Suprapubic skin (tissue), 4 donors: ENCODE results near the gene MIS18BP1. TPM values are rescaled to one million over a fixed set of nuclear protein-coding genes. Genes with fewer than 3 reads are reported as not detected.

Experiments
- DNase-seq, 2 donors: peaks; one replicate each; pipeline ENCODE4 v3.0.0-alpha.2; 2019; ENCODE audit warnings: low spot score in 2 of 2
- H3K27ac ChIP-seq: fragments of 200-600 bp; sonication (generic); one replicate; pipeline ENCODE4 v1.5.1; 2019
- H3K27me3 ChIP-seq: fragments of 200-600 bp; sonication (generic); one replicate; pipeline ENCODE4 v1.5.1; 2019
- H3K36me3 ChIP-seq: fragments of 200-600 bp; sonication (generic); one replicate; pipeline ENCODE4 v1.5.1; 2019
- H3K4me1 ChIP-seq: fragments of 200-600 bp; sonication (generic); one replicate; pipeline ENCODE4 v1.5.1; 2019
- H3K4me3 ChIP-seq: fragments of 200-600 bp; sonication (generic); one replicate; pipeline ENCODE4 v1.5.1; 2019; ENCODE audit warnings: mild to moderate bottlenecking
- H3K9me3 ChIP-seq: fragments of 200-600 bp; sonication (generic); one replicate; pipeline ENCODE4 v1.5.1; 2019
- CTCF ChIP-seq, 2 donors: fragments of 200-600 bp in 1 of 2; fragments of 450-650 bp in 1 of 2; sonication (generic) in 1 of 2; IDR thresholded peaks; one replicate each; pipeline ENCODE4 v1.5.1; 2016 to 2019; ENCODE audit warnings: antibody characterized with exemption in 2 of 2, mild to moderate bottlenecking in 1 of 2, moderate library complexity in 1 of 2
- EP300 ChIP-seq: sonication (generic); formaldehyde crosslinking; IDR thresholded peaks from one replicate; pipeline ENCODE4 v1.6.1; 2017; ENCODE audit warnings: antibody characterized with exemption
- POLR2A ChIP-seq, 2 donors: fragments of 450-650 bp; IDR thresholded peaks; one replicate each; pipeline ENCODE4 v1.6.1; 2017; ENCODE audit warnings: antibody characterized with exemption in 2 of 2, mild to moderate bottlenecking in 2 of 2, moderate library complexity in 2 of 2
- POLR2AphosphoS5 ChIP-seq, 3 donors: sonication (generic); formaldehyde crosslinking; IDR thresholded peaks; one replicate each; pipeline ENCODE4 v1.6.1; 2017; ENCODE audit warnings: antibody characterized with exemption in 3 of 3
- WGBS: methylation state at CpG from one replicate; pipeline ENCODE4 v1.1.5; 2018; 5-methylcytosine and 5-hydroxymethylcytosine counted together
- total RNA-seq, 4 donors: library from RNA; depleted of rRNA; stranded (reverse); fragments of >200 nt; gene quantifications; one replicate each; pipeline ENCODE4 v1.1.0, GENCODE V29; 2016

Gene MIS18BP1
- total RNA-seq, 4 donors from 2014 or later, result 23.7 to 28.6 (median 27.2) TPM

GRCh38 chr14:45210159-45210558 is 42.8 kb downstream of the MIS18BP1 start:
- no peak overlapping the region for H3K27ac ChIP-seq
- 95% methylated on average over 1 of the region's 1 CpG for WGBS
- no peak for DNase-seq
- peaks cover 75% of the 10 kb centered on the region for H3K36me3 ChIP-seq
- H3K27me3 ChIP-seq, result no peaks in the 10 kb centered on the region
- no peak overlapping the region for H3K4me3 ChIP-seq
- TF ChIP-seq EP300 (no peak), CTCF (IDR thresholded peaks at IDR 0.05) (no peak), POLR2A (IDR thresholded peaks at IDR 0.05) (no peak)
- no peaks in the 10 kb centered on the region for H3K4me1 ChIP-seq
- H3K9me3 ChIP-seq, result no peaks in the 10 kb centered on the region

- H3K9me3 ChIP-seq, result no peaks in the 10 kb centered on the region
- no peak for DNase-seq
- H3K36me3 ChIP-seq, result peaks cover 37% of the 10 kb centered on the region
- H3K4me1 ChIP-seq, result no peaks in the 10 kb centered on the region
- no peak overlapping the region for H3K27ac ChIP-seq
- TF ChIP-seq POLR2AphosphoS5 (IDR thresholded peaks at IDR 0.05) (no peak), EP300 (no peak), CTCF (IDR thresholded peaks at IDR 0.05) (no peak), POLR2A (IDR thresholded peaks at IDR 0.05) (no peak)
- H3K27me3 ChIP-seq, result no peaks in the 10 kb centered on the region
- H3K4me3 ChIP-seq, result no peak overlapping the region
Observed at GRCh38 chr14:45204241-45204640, 48.8 kb downstream of the MIS18BP1 start.

GRCh38 chr14:45201905-45202304 is 51.1 kb downstream of the MIS18BP1 start:
- no peaks in the 10 kb centered on the region for H3K27me3 ChIP-seq
- H3K27ac ChIP-seq, result no peak overlapping the region
- H3K4me1 ChIP-seq, result no peaks in the 10 kb centered on the region
- no peak for DNase-seq
- no peaks in the 10 kb centered on the region for H3K9me3 ChIP-seq
- 67% methylated on average over 1 of the region's 1 CpG for WGBS
- no peak overlapping the region for H3K4me3 ChIP-seq
- peaks cover 21% of the 10 kb centered on the region for H3K36me3 ChIP-seq
- TF ChIP-seq POLR2AphosphoS5 (IDR thresholded peaks at IDR 0.05), result no peak
- TF ChIP-seq CTCF (IDR thresholded peaks at IDR 0.05), result no peak
- no peak for TF ChIP-seq POLR2A (IDR thresholded peaks at IDR 0.05)
- TF ChIP-seq EP300, result no peak

GRCh38 chr14:45199230-45199629 is 53.8 kb downstream of the MIS18BP1 start:
- no peak for TF ChIP-seq CTCF (IDR thresholded peaks at IDR 0.05)
- TF ChIP-seq EP300, result no peak
- TF ChIP-seq POLR2A (IDR thresholded peaks at IDR 0.05), result no peak
- no peak for TF ChIP-seq POLR2AphosphoS5 (IDR thresholded peaks at IDR 0.05)
- no peak overlapping the region for H3K4me3 ChIP-seq
- H3K27ac ChIP-seq, result no peak overlapping the region

GRCh38 chr14:45198551-45198950 is 54.5 kb downstream of the MIS18BP1 start:
- Histone ChIP-seq H3K27me3 (no peaks in the 10 kb centered on the region), H3K4me3 (no peak overlapping the region), H3K9me3 (no peaks in the 10 kb centered on the region), H3K4me1 (no peaks in the 10 kb centered on the region), H3K27ac (no peak overlapping the region), H3K36me3 (peaks cover 16% of the 10 kb centered on the region)
- WGBS, result 51% methylated on average over 3 of the region's 3 CpGs
- TF ChIP-seq EP300 (no peak), POLR2A (IDR thresholded peaks at IDR 0.05) (no peak), CTCF (IDR thresholded peaks at IDR 0.05) (no peak), POLR2AphosphoS5 (IDR thresholded peaks at IDR 0.05) (no peak)
- DNase-seq, result no peak

More at GRCh38 chr14:45199230-45199629, 53.8 kb downstream of the MIS18BP1 start:
- no peaks in the 10 kb centered on the region for H3K9me3 ChIP-seq
- peaks cover 16% of the 10 kb centered on the region for H3K36me3 ChIP-seq
- no peaks in the 10 kb centered on the region for H3K4me1 ChIP-seq
- DNase-seq, result no peak
- no peaks in the 10 kb centered on the region for H3K27me3 ChIP-seq
- 100% methylated on average over 1 of the region's 1 CpG for WGBS
